Stimulated activated CD8-positive, alpha-beta memory T cell treated with anti-CD3 and anti-CD28 coated beads, Interleukin-12 subunit alpha, Interleukin-12 subunit beta, amount 100 ng/mL, for 1 hour (primary cell): ENCODE data around the gene SCN4A.
"Not testable (repeated sequence)": the region's sequence is repeated elsewhere in the genome, so short reads cannot be mapped to it uniquely, and the experiment has no call there.

Experiments used
- DNase-seq: peaks from one replicate; pipeline ENCODE4 v3.0.0-alpha.2; 2020; ENCODE audit warnings: low read depth

Gene SCN4A

DNA sequence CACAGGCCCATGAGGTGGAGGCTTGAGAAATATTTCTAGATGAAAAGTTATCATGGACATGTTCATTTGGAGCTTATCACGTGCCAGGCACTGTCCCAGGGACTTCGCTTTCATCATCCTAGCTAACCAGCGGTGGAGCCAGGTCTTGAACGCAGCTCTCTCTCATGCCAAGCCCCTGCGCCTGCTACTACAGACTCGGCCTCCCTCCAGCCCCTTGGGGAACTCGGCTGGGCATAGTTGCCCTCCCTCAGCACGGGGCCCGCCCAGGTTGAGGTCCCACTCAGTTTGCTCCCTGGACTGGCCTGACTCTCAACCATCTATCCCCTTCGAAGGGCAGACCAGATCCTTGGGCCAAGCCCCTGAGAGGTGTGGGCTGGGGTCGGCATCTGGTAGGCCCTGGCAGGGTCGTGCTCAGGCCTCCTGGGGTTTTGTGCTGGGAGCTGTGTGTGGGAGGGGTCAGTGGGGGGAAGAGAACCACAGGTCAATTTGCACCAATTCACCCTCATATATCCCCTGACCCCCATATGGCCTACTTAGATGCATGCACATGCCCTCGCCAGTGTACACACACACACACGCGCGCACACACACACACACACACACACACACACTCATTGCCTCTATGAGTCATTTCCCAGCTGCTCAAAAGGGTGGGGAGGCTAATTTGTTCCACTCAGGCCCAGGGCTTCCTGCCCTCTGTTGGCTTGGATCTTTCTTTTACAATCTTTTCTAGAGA is 12.1 kb upstream of the SCN4A start:
- peak; percentile 22 for DNase-seq

DNA sequence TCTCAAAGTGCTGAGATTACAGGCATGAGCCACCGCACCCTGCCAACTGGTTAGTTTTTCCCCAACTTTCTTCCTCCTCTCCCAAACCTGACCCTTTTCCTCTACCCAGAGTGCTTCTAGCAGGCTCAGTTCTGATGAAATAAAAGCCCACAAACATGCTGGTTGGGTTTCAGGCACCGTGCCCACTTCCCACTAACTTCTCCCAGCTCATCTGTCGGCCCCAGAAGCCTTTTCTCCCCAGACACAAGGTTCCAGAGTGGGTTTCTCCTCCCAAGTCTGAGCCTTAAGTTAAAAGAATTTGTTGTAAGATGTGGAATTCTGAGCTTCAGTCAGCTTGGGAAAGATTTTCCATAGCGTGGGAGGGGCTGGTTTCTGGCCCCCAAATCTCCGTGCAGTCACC is 11.5 kb upstream of the SCN4A start:
- no peak for DNase-seq

DNA sequence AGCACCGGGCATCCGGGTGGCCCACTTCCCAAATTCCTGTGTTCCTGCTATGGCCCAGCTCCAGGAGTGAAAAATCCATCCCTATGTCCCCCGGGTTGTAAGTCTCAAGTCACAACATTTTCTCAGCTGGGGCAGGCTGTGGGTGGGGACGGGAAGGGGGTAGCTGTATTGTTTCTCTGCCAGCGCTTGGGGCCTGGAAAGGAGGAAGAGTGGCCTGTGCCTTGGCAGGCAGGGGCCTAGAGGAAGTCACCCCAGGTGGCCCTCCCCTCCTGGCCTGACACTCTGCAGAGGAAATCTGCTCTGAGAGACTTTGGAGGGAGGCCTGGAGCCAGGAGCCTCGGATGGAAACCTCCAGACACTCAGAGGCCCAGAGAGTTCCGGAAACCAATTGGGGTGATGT is 10.6 kb upstream of the SCN4A start:
- no peak for DNase-seq

DNA sequence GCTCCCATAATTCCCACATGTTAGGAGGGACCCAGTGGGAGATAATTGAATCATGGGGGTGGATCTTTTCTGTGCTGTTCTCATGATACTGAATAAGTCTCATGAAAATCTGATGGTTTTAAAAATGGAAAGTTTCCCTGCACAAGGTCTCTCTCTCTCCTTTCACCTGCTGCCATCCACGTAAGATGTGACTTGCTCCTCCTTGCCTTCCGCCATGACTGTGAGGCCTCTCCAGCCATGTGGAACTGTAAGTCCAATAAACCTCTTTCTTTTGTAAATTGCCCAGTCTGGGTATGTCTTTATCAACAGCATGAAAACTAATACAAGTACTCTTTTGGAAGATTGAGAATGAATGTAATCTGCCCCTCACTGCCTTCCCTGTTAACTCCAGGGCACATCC is 9.9 kb upstream of the SCN4A start:
- DNase-seq = not testable (repeated sequence)

DNA sequence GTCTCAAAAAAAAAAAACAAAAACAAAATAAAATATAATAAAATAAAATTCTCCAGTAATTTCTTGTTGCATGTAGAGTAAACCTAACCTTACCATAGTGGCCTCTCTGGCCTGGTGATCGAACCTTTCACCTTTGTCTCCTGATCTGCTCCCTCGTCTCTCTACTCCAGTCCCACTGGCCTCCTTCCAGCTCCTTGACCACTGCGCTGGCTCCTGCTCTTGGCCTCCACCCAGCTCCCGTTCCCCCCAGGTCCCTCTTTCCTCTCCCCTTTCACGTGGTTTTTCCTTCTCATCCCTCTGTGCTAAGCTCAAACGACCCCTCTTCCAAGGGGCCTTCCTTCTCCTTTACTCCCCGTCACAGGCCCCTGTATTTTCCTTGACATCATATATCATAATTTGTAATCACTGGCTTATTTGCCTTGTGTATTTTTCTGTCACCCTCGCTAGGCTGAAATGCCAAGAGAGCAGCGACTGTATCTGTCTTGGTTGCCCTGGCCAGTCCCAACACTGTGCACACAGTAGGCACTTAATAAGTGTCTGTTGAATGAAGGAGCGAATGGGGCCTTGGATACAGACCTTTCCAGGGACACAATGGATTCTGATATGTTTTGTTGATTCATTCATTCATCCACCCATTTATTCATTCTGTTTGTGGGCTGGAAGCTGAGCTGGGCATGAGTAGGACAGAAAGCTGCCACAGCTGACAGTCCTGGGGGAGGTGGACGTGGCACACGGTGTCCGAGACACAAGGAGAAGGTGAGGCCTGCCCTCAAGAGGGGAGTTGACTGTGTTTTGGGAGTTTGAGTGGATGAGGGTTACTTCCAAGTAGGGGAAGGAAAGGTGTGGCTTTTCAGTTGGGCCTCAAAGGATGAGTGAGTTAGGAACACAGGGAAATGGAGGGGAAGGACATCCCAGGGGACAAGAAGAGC is 5.8 kb upstream of the SCN4A start:
- no peak for DNase-seq

DNA sequence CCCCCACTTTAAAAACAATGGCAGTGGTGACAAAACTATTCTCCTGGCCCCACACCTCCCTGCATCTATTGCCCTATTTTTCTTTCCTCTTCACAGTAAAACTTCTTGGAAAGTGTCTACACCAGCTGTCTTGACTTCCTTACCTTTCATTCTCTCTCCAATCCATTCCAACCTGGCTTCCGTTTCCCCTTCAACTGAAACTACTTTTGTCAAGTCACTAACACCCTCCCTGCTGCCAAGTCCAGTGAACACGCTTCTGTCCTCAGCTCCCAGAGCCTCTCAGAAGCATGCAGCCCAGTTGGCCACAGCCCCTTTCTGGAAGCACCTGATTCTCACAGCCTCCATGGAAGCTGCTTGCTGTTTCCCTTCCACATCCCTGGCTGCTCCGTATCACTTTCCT is 4.0 kb upstream of the SCN4A start:
- DNase-seq = no peak

DNA sequence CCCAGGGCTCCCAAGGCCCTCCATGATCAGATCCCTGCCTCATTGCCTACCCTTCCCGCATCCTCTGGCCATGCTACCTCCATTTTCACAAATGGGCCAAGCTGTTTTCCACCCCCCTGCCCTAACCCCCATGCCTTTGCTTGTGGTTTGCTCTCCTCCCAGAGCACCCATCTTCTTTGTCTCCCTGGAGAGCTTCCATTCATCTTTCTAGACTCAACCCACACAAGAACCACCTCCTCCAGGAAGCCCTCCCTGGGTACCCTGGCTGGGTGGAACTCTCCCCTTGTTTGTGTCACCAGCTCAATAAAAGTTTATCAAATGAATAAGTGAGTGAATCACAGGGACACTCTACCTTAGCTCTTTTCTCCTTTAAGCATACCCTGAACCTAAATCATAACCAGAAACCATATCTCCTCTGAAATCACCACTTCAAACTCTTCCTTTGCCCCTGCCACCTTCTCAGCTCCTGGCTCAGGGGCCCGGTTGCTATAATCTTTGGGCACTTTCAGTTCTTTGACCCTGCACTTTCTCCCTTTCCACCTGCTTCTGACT is 2.9 kb upstream of the SCN4A start:
- no peak for DNase-seq

DNA sequence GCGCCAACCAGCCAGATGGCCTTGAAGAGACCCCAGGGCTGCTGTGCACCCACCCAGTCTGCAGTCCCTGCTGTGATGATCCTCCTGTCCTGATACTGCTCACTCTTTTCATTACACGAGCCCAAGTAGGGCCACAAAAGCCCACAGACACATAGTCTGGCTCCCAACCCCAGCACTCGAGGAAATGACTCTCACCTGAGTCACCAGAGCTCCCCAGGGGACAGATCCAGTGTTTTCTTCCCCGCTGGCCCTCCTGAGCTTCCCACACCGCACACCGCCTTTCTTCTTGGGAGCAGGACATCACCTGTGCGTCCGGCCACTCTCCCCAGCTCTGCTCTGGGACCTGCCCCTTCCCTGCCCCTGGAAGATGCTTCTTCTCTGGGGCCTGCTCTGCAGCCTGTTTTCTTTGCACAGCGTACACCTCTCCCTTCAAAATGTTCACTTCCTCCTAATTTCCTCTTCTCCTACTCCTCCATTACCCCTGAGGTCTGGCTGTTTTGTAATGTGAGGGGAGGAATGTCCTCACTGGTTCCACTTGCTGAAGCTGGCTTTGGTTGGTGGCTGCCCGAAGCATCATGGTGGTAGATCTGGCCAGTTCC is 2.0 kb upstream of the SCN4A start:
- no peak for DNase-seq

DNA sequence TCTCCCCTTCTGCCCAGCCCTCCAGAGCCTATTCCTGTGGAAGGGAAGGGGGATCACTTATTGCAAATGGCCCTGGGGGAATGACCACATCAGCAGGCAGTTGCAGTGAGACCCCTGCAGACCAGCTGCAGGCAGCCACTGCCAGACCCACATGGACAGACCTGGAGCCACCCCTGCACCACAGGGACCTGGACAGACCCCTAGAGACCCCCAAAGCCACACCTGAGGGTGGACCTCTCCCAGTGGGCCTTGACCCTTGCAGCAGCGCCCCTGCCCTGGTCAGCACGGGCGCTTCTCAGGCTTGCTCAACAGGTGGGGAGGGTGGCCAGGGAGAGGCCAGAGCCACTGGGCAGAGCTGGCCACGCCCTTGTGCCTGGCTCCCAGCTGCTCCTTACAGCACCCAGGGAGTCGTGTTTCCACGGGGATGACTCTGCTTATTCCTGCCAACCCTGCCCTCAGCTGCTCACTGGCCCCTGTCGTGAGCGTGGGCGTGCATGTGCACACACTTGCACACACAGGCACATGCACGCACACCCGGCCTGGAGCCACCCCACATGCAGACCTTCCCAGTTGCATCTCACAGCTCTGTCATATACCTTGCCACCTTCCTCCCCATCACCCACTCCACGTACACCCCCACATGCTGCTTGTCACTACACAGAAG is 1.3 kb upstream of the SCN4A start:
- no peak for DNase-seq

DNA sequence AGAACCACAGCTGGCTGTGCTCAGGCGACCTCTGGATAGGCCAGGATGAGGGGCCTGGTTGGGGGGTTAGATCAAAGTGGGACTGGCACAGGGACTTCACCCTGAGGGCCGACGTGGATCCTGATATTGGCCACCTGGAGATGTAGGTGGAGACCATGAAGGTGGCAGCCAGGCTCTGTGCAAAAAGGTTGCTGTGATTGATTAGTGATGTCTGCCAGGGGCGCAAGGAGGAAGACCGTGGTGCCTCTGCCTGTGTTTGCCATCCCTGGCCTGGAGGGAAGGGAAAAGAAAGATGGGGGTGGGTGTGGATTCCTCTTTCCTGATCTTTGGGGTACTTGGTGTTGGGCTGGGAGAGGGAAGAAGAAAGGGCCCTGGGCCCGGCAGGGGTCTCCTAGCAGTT is 529 bp upstream of the SCN4A start:
- DNase-seq = no peak

DNA sequence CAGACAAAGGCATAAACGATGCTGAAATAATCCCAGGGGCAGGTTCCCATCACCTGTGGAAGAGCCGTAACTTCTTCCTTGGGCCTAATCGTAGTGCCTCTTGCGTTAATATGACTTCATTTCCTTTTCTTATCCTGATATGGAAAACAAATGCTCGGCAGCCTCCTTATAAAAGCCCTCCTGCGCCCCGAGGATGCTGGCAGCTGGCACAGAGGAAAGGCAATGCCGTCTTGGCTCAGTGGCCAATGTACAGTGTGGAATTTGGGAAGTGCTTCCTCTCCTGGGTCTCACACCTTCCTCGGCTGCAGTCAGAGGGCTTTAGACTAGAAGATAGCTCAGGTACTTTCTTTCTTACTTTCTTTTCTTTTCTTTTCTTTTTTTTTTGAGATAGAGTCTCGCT is 3.4 kb downstream of the SCN4A start:
- DNase-seq = no peak

DNA sequence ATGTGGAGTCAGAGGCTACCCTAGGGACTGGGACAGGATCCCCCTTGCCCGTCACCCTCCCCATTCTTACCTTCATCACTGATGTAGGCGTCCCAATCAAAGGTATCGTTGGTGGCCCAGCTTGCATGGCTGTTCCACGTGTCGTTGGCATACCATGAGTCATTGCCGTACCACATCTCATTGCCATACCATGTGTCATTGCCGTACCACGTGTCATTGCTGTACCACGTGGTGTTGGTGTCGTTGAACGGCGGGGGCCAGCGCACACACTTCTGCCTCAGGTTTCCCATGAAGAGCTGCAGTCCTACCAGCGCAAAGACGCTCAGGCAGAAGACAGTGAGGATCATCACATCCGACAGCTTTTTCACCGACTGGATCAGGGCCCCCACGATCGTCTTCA is 4.8 kb downstream of the SCN4A start:
- no peak for DNase-seq

DNA sequence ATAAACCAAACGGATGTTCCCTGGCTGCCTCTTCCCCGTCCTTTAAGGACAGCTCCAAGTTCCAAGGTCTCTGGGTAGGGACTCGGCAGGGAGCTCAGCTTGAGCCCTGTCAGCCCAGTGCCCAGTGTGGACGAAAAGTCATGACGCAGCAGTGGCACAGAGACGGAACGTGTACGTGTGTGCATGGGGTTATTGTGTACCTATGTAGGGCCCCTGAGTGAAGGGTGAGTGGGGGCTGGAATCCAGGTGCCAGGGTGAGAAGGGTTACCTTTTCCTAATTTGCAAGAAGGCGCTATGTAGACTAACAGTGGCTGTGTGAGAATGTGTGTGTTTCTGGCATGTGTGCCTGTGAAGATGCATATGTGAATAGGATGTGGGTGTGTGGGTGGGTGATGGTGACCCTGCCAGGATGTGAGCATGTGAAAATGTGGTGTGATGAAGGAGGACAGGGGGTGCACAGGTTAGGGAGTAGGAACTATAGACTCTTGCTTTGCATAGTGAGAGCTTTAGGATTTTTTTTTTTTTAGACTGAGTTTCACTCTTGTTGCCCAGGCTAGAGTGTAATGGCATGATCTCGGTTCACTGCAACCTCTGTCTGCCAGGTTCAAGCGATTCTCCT is 6.0 kb downstream of the SCN4A start:
- no peak for DNase-seq

DNA sequence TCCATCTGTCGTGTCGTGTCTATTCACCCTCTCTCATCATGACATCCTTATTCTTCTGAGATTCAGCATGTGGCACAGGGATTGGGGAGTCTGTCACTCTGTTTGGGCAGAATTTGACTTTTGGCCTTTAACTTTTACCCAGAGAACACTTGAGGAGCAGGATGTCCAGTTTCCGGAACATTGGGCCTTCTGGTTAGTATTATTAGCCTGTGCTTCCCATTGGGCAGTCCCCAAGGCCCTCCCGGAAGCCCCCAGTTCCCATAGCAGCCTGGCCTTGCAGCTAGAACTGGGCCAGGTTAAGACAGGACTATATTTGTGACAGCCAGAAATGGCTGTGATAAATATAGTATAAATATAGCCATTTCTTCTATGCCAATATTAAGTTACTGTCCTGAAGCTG is 9.6 kb downstream of the SCN4A start:
- no peak for DNase-seq

DNA sequence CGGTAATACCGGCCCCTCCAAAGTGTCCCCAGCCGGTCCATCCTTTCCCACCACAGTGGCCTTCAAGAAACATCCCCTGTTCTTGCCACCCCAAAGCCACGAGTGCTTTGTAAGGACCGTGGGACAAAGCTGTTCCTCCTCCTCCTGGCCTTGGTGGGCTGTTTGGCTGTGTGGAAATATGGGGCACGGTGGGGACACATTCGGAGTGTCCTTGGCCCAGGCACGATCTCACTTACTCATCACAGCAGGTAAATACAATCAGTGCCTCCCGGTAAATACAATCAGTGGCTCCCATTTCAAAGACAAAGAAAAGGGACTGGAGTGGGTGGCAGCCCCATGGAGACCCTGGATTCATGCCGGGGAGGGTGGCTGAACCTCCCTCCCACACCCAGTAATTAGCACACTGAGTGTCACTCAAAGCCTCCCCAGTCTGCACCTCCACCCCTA is 10.4 kb downstream of the SCN4A start:
- no peak for DNase-seq

DNA sequence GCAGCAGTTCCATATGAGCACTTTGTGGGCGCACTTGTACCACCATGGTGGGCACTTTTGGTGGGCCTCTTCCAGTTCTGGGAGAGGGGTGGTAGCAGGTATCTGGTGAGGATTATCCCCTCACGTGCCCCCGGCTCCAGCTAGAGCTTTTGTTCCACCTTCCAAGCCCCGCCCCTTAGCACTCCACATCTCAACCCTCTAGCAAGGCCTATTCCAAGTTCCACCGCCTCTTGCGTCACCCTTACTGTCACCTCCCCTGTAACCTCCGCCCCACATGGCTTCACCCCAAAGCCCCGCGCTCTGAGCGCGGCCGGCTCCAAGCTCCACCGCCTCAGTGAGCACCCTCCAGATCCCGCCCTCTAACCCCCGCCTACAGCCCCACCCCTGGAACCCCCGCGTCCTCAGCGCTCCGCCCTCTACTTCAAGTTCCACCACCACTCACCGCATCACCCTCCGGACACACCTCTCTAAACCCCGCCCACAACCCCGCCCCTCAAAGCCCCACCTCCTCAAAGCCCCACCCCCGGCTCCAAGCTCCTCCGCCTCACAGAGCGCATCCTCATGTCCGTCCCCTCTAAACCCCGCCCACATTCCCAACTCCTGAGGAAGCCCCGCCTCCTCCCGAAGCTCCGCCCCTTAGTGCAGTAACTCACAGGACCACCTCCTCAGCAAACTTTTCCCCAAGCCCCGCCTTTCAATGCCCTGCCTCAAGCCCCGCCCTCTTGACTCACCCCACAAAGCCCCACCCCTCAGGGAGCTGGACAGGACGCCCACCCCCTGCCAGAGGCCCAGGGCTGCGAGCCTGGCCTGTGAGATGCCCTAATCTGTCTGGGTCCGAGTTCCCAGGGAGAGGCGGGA is 11.1 kb downstream of the SCN4A start:
- no peak for DNase-seq

DNA sequence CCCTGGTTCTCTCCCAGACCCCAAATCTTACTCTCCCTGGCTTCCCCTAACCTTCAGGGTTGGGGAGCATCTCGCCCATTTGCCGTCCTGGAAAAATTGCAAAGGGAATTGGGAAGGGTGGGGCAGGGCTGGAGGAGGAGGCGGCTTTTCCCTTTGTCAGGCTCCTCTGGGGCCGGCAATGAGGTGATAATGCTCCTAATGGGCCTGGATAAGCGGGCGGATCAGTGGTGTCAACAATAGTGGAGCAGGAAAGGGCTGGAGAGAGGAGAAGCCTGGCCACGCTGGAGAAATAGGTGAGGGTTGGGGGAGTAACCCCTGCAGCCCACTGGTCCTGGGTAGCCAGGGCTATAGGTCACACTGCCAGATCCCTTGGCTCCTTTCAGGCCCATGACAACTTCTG is 12.3 kb downstream of the SCN4A start:
- no peak for DNase-seq

DNA sequence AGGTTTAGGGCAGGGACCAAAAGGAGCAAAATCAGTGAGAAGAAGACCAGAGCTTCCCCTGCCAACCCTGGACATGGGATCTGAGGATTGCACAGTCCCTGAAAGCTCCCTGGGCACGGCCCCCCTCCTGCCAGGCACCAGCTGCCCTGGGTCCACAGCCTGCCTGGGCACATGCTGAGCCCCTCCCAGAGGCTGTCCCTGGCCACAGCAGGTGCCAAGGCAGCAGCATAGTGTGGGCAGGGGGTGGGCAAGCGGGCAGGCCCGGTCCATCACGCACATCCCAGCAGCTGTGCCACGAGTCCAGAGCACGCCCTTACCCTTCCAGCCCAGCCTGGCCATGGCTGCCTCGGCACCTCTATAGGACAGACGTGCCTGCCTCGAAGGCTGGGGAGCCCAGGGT is 12.7 kb downstream of the SCN4A start:
- DNase-seq = no peak

DNA sequence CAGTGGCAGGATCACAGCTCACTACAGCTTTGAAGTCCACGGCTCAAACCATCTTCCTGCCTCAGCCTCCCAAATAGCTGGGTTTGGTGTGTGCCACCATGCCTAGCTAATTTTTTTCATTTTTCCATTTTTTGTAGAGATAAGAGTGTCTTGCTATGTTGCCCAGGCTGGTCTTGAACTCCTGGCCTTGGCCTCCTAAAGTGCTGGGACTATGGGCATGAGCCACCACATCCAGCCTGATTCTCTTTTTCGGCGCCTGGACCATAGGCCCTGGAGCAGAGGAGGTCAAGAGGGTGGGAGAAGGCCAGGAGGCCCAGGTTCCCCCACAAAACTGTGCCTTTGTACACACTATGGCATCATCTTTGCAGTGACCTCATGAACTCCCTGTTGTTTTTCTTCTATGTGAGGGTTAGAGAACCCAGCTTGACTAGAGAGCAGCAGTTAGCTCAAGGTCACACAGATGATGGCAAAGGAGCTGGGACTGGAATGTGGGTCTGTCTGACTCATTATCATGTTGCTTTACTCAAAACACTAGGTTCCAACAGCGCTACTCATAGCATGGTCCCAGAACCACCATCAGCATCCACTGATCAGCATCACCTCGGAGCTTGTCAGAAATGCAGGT is 16.3 kb downstream of the SCN4A start:
- no peak for DNase-seq

DNA sequence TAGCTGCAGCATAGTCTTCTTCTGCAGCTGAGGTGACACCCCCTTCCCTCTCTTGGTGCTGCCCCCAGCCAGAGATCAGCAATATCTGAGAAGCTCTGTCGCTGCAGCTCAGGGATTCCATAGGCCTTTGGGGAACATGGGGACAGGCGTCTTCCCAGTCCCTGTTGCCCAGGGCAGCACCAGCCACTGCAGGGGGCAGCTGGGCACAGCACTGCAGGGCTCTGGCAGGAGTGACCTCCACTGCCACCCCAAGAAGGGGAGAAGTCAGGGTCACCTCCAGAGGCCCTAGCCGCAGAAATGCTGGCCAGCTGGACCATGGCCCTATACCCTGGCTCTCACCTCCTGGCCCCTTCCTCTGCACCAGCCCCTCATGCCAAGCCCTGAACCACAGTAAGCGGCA is 16.9 kb downstream of the SCN4A start:
- DNase-seq = no peak
